CD4-positive, CD25-positive, alpha-beta regulatory T cell (primary cell): ENCODE results near the gene ALG8. TPM values are rescaled to one million over a fixed set of nuclear protein-coding genes. Genes with fewer than 3 reads are reported as not detected.

Experiments
- ATAC-seq, 2 donors: fragments of 150-1000 bp; cut with Tn5 transposase; one replicate each; pipeline ENCODE4 v1.10.0; 2021; ENCODE audit warnings: low read depth in 2 of 2, moderate number of reproducible peaks in 2 of 2, moderate library complexity in 1 of 2
- DNase-seq, 3 donors: peaks; one replicate each; pipeline versions ENCODE4 v3.0.0 to v3.0.0-alpha.2; 2012 to 2022; ENCODE audit warnings: mixed read lengths in 1 of 3
- H3K27ac ChIP-seq: one replicate; pipeline ENCODE4 v1.7.0; 2013; ENCODE audit warnings: mild to moderate bottlenecking, low read length; ENCODE audit not compliant: insufficient read depth, poor library complexity, severe bottlenecking
- H3K27me3 ChIP-seq: one replicate; pipeline ENCODE4 v1.7.0; 2013; ENCODE audit warnings: low read length; ENCODE audit not compliant: control insufficient read depth, insufficient read depth
- H3K36me3 ChIP-seq: one replicate; pipeline ENCODE4 v1.7.0; 2013; ENCODE audit warnings: mild to moderate bottlenecking, low read length, moderate library complexity; ENCODE audit not compliant: control insufficient read depth, insufficient read depth
- H3K4me1 ChIP-seq: 2 replicates; pipeline ENCODE4 v1.7.0; 2013; ENCODE audit warnings: mild to moderate bottlenecking, low read length; ENCODE audit not compliant: insufficient read depth, control insufficient read depth, poor library complexity, severe bottlenecking
- H3K4me3 ChIP-seq: one replicate; pipeline ENCODE4 v1.7.0; 2013; ENCODE audit warnings: low read depth, mild to moderate bottlenecking, low read length, moderate library complexity
- H3K9me3 ChIP-seq, 2 experiments: 1 replicate in 1 of 2; 2 replicates in 1 of 2; pipeline ENCODE4 v1.7.0; 2013; ENCODE audit warnings: low read length in 2 of 2, mild to moderate bottlenecking in 1 of 2, moderate library complexity in 1 of 2; ENCODE audit not compliant: control insufficient read depth in 2 of 2
- H3K27ac Mint-ChIP-seq, 3 donors: one replicate each; pipeline ENCODE4 v1.8.0; 2020 to 2022; ENCODE audit warnings: mild to moderate bottlenecking in 3 of 3, mixed read lengths in 3 of 3, moderate library complexity in 2 of 3
- H3K27me3 Mint-ChIP-seq: one replicate; pipeline ENCODE4 v1.8.0; 2022; ENCODE audit warnings: mild to moderate bottlenecking, mixed read lengths
- H3K36me3 Mint-ChIP-seq: one replicate; pipeline ENCODE4 v1.8.0; 2020; ENCODE audit warnings: mixed read lengths
- H3K4me1 Mint-ChIP-seq, 4 donors: one replicate each; pipeline ENCODE4 v1.8.0; 2020 to 2022; ENCODE audit warnings: mixed read lengths in 4 of 4, mild to moderate bottlenecking in 1 of 4
- H3K4me3 Mint-ChIP-seq, 4 donors: one replicate each; pipeline ENCODE4 v1.8.0; 2020 to 2022; ENCODE audit warnings: mild to moderate bottlenecking in 4 of 4, mixed read lengths in 4 of 4, moderate library complexity in 3 of 4
- H3K9me3 Mint-ChIP-seq, 7 donors: one replicate each; pipeline ENCODE4 v1.8.0; 2020 to 2022; ENCODE audit warnings: mixed read lengths in 7 of 7, mild to moderate bottlenecking in 3 of 7, moderate library complexity in 2 of 7
- polyA plus RNA-seq, 4 donors: library from polyadenylated mRNA; unstranded; fragments of 300-500 nt; fragmentation: Illumina TruSeq; gene quantifications; one replicate each; pipeline ENCODE4 v1.2.3, GENCODE V29; 2021
- total RNA-seq: library from RNA; stranded (reverse); gene quantifications from one replicate; pipeline ENCODE4 v1.2.3, GENCODE V29; 2022

ALG8 gene
- total and polyA plus RNA-seq, 5 donors from 2014 or later, result 20.6 to 56.3 (median 54.2) TPM

DNA sequence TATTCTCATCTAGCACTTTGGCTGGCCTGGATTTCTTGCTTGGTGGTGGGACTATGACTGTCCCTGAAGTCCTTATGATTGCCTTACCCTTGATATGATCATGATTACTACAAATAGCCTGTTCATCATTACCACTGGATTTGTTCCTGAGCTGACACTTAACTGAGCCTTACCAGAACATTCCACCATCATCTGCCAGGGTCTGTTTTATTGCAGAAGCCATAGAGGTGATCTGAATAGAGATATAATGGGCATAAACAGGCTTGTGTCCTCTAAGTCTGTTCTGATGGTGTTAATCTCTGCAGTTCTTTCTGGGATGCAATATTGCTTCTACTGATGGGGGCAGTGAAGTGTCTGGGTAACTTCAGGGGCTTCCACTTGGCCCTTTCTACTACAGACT, 12.4 kb upstream of the ALG8 start:
- ATAC-seq, result no peak
- H3K27me3 ChIP-seq, result no peaks in the 10 kb centered on the region
- Mint-ChIP-seq H3K27ac (peak overlapping the region in 1 of 3 donors; percentile 72), H3K4me1 (peaks cover 0 to 2% (median 0%) of the 10 kb centered on the region in 4 donors), H3K36me3 (no peaks in the 10 kb centered on the region), H3K9me3 (no peaks in the 10 kb centered on the region), H3K27me3 (no peaks in the 10 kb centered on the region), H3K4me3 (no peak overlapping the region)
- no peaks in the 10 kb centered on the region for H3K36me3 ChIP-seq
- no peak for DNase-seq
- no peak overlapping the region for H3K4me3 ChIP-seq
- H3K4me1 ChIP-seq, result no peaks in the 10 kb centered on the region
- H3K9me3 ChIP-seq, result no peaks in the 10 kb centered on the region
- H3K27ac ChIP-seq, result no peak overlapping the region

DNA sequence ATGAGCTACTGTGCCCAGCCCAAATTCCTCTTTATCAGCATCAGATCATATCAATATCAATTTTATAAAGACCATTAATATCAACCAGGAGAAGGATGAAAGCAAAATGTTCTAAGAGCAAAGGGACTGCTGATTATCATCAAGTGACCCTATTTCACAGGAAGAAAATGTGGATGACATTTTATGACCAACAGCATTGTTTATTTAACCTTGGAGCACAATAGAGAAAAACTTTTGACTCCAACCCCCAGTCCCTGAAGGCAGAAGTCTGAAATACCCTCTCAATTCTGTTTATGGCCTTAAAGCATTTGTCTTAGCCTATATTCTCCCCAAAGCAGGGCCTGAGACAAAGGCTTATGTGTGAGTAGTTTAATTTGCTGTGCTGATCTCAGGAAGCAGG, 11.3 kb upstream of the ALG8 start:
- DNase-seq, result no peak
- Histone ChIP-seq H3K27me3 (no peaks in the 10 kb centered on the region), H3K4me1 (no peaks in the 10 kb centered on the region), H3K9me3 (no peaks in the 10 kb centered on the region), H3K27ac (no peak overlapping the region), H3K36me3 (no peaks in the 10 kb centered on the region), H3K4me3 (no peak overlapping the region)
- Mint-ChIP-seq H3K9me3 (no peaks in the 10 kb centered on the region), H3K4me3 (no peak overlapping the region), H3K27ac (peak overlapping the region in 2 of 3 donors; percentile 10 to 72), H3K36me3 (no peaks in the 10 kb centered on the region), H3K27me3 (no peaks in the 10 kb centered on the region), H3K4me1 (peaks cover 0 to 2% (median 0%) of the 10 kb centered on the region in 4 donors)
- ATAC-seq, result no peak

DNA sequence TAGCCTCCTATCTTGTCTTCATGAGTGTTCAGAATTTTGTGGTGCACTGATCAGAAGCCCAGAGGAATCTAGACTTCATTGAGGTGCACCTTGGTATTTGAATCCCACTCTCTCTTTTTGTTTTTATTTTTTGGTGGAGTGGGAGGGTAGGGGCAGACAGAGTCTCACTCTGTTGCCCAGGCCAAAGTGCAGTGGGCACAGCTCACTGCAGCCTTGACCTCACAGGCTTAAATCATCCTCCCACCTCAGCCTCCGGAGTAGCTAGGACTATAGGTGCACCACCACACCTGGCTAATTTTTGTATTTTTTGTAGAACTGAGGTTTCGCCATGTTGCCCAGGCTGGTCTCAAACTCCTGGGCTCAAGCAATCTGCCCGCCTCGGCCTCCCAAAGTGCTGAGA, 10.9 kb upstream of the ALG8 start:
- H3K27ac Mint-ChIP-seq, result peak overlapping the region in 1 of 3 donors; percentile 10
- H3K4me1 ChIP-seq, result no peaks in the 10 kb centered on the region
- no peak for DNase-seq

DNA sequence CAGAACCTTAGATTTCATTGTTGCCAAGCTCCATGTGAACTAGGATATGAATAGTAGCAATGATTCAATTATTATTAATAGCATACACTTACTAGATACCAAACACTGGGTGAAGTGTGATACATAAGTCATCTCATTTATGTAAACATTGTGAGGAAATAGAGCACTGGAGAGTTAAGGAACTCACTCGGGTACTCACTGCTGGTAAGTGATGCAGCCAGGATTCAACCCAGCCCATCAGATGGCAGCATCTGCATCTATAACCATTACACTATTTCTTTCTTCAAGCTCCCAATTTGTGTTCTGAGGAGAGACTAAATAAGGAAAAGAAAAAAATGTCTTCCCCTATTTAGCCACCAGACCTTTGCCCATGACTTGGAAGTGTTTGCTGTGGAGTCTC, 10.2 kb upstream of the ALG8 start:
- peak in 1 of 2 donors; percentile 31 for ATAC-seq
- no peaks in the 10 kb centered on the region for H3K9me3 Mint-ChIP-seq

More for the DNA sequence above, 10.9 kb upstream of the ALG8 start:
- H3K4me3 Mint-ChIP-seq, result peak overlapping the region in 1 of 4 donors; percentile 7
- Histone ChIP-seq H3K9me3 (no peaks in the 10 kb centered on the region), H3K4me3 (no peak overlapping the region), H3K27ac (no peak overlapping the region), H3K36me3 (no peaks in the 10 kb centered on the region), H3K27me3 (no peaks in the 10 kb centered on the region)
- no peaks in the 10 kb centered on the region for H3K27me3 Mint-ChIP-seq
- no peaks in the 10 kb centered on the region for H3K36me3 Mint-ChIP-seq
- H3K9me3 Mint-ChIP-seq, result no peaks in the 10 kb centered on the region
- no peak for ATAC-seq
- H3K4me1 Mint-ChIP-seq, result peaks cover 0 to 2% (median 0%) of the 10 kb centered on the region in 4 donors

DNA sequence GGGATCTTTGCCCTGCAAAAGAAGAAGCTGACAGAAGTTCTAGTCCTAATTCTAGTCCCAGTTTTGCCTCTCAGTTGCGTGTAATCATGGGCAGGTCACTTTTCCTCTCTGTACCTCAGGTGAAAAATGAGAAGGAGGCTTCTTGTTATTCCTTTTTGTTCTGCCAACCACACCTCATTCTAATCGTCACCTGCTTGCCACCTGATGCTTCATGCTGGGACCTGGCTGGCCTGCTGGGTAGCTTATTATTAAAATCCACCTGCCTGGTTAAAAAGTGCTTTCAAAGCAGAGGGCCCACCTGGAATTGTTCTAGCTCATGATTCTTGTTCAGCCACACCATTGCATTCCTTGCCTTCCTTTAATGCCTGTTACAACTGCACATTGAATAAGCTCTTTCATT, 8.4 kb upstream of the ALG8 start:
- H3K4me3 Mint-ChIP-seq, result no peak overlapping the region
- H3K27me3 Mint-ChIP-seq, result no peaks in the 10 kb centered on the region
- no peaks in the 10 kb centered on the region for H3K36me3 ChIP-seq
- H3K36me3 Mint-ChIP-seq, result peaks cover 4% of the 10 kb centered on the region
- no peaks in the 10 kb centered on the region for H3K27me3 ChIP-seq
- H3K4me3 ChIP-seq, result no peak overlapping the region
- peaks cover 0 to 5% (median 0%) of the 10 kb centered on the region in 4 donors for H3K4me1 Mint-ChIP-seq
- no peaks in the 10 kb centered on the region for H3K4me1 ChIP-seq
- H3K27ac ChIP-seq, result no peak overlapping the region
- DNase-seq (no peak), ATAC-seq (no peak)
- H3K9me3 ChIP-seq, result no peaks in the 10 kb centered on the region
- H3K27ac Mint-ChIP-seq, result no peak overlapping the region
- H3K9me3 Mint-ChIP-seq, result no peaks in the 10 kb centered on the region

More for the DNA sequence above, 10.2 kb upstream of the ALG8 start:
- Histone ChIP-seq H3K9me3 (no peaks in the 10 kb centered on the region), H3K27me3 (no peaks in the 10 kb centered on the region), H3K4me1 (no peaks in the 10 kb centered on the region), H3K4me3 (no peak overlapping the region), H3K36me3 (no peaks in the 10 kb centered on the region), H3K27ac (no peak overlapping the region)
- H3K4me1 Mint-ChIP-seq, result peaks cover 0 to 2% (median 0%) of the 10 kb centered on the region in 4 donors
- no peak overlapping the region for H3K27ac Mint-ChIP-seq
- peak in 2 of 3 donors; percentile 3 to 33 for DNase-seq
- no peaks in the 10 kb centered on the region for H3K36me3 Mint-ChIP-seq
- H3K27me3 Mint-ChIP-seq, result no peaks in the 10 kb centered on the region
- H3K4me3 Mint-ChIP-seq, result no peak overlapping the region

DNA sequence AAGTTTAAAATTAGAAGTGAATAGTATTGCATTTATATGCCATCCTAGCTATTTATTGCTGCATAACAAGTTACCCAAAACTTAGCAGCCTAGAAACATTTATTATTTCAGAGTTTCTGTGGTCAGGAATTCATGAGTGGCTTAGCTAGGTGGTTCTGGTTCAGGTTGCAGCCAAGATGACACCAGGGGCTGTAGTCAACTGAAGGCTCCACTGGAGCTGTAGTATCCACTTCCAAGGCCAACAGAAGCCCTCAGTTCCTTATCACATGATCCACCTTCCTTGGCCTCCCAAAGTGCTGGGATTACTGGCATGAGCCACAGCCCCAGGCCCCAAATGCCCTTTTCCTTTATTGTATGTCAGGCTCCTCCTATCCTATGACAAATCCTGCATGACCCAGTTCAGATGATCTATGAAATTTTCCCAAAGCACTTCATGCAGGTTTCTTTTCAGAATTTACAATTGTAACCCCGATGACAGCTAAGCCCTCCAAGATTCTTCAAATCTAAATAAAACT, 6.1 kb upstream of the ALG8 start:
- no peak overlapping the region for H3K4me3 ChIP-seq
- H3K4me3 Mint-ChIP-seq, result no peak overlapping the region
- H3K27me3 Mint-ChIP-seq, result no peaks in the 10 kb centered on the region
- H3K9me3 Mint-ChIP-seq, result no peaks in the 10 kb centered on the region
- H3K36me3 Mint-ChIP-seq, result peaks cover 4% of the 10 kb centered on the region
- H3K4me1 Mint-ChIP-seq, result peaks cover 0 to 11% (median 3%) of the 10 kb centered on the region in 4 donors
- H3K27ac Mint-ChIP-seq, result no peak overlapping the region
- no peaks in the 10 kb centered on the region for H3K9me3 ChIP-seq
- no peak for DNase-seq
- H3K4me1 ChIP-seq, result peaks cover under 1% of the 10 kb centered on the region
- no peaks in the 10 kb centered on the region for H3K27me3 ChIP-seq
- H3K27ac ChIP-seq, result no peak overlapping the region
- no peaks in the 10 kb centered on the region for H3K36me3 ChIP-seq
- no peak for ATAC-seq

DNA sequence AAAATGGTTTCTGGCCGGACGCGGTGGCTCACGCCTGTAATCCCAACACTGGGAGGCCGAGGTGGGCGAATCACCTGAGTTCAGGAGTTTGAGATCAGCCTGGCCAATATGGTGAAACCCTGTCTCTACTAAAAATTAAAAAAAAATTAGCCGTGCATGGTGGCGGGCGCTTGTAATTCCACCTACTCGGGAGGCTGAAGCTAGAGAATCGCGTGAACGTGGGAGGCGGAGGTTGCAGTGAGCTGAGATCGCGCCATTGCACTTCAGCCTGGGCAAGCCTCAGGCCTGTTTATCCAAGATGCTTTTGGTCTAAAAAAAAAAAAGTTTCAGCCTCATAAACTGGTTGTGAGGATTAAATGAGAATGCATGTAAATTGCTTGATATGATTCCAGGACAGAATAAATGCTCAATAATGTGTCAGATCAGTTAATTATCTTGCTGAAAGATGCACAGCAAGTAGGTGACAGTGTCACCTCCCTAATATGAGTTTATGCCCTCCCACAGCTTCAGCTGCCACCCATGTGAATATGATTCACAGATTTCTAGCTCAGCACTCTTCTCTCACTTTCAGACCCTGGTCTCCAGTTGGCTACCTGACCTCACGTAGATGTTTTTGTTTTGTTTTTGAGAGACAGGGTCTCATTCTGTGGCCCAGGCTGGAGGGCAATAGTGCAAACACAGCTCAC, 1.1 kb upstream of the ALG8 start:
- Histone ChIP-seq H3K4me1 (peaks cover 17% of the 10 kb centered on the region), H3K36me3 (no peaks in the 10 kb centered on the region), H3K27me3 (no peaks in the 10 kb centered on the region), H3K27ac (peak overlapping the region; percentile 80), H3K4me3 (peak overlapping the region; percentile 96), H3K9me3 (no peaks in the 10 kb centered on the region)
- Mint-ChIP-seq H3K27ac (peak overlapping the region in 2 of 3 donors; percentile 61 to 96), H3K4me3 (peak overlapping the region; percentile 74 to 91 (median 84)), H3K9me3 (peaks cover 0 to 1% (median 0%) of the 10 kb centered on the region in 7 donors), H3K27me3 (no peaks in the 10 kb centered on the region), H3K4me1 (peaks cover 14 to 41% (median 29%) of the 10 kb centered on the region in 4 donors), H3K36me3 (peaks cover 18% of the 10 kb centered on the region)
- ATAC-seq, result no peak
- DNase-seq, result peak in 1 of 3 donors; percentile 9
